SW480 (cell line): ENCODE results near the gene SLC6A1.
"Not testable (repeated sequence)": the region's sequence is repeated elsewhere in the genome, so short reads cannot be mapped to it uniquely, and the experiment has no call there.

ENCODE experiments used
- DNase-seq: peaks from one replicate; pipeline ENCODE4 v3.0.0-alpha.2; 2016; ENCODE audit warnings: low spot score

SLC6A1 gene

DNA sequence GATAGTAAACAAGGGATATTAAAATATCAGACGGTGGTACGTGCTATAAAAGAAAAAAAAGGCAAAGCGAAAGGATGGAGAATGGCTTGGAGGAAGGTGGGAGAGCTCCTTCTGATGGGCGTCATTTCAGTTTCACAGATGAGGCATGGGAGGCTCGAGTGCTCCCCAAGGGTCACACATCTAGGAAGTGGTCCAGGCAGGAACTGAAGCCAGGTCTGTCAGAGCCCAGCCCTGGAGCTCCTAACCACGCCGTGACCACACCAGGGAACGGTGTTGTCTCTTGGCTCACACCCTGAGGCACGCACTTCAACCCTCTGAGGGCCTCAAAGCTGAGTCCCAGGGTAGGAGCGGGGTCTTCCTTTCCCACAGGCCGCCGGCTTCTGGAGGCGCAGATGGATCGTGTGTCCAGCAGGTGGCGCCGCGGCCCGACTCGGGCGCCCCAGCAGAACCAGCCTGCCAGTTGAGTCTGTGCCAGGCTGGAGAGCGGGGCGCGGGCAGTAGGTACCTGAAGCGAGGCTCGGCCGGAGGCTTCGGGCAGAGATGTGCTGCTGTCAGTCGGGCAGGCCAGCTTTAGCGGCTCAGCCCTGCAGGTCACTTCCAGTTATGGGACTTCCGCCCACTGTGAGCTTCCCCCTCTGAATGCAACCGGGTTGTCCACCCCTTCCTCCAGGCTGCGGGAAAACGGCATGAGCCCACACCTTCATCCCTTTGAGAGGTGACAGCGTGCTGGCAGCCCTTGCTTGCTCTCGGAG lies 68.1 kb downstream of the SLC6A1 start:
- DNase-seq = peak; percentile 59

DNA sequence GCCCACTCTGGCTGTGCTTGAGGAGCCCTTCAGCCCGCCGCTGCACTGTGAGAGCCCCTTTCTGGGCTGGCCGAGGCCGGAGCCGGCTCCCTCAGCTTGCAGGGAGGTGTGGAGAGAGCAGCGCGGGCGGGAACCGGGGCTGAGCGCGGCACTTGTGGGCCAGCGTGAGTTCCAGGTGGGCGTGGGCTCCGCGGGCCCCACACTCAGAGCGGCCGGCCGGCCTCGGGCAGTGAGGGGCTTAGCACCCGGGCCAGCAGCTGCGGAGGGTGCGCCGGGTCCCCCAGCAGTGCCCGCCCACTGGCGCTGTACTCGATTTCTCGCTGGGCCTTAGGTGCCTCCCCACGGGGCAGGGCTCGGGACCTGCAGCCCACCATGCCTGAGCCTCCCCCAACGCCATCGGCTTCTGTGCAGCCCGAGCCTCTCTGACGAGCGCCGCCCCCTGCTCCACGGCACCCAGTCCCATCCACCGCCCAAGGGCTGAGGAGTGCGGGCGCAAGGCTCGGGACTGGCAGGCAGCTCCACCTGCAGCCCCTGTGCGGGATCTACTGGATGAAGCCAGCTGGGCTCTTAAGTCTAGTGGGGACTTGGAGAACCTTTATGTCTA lies 68.8 kb downstream of the SLC6A1 start:
- DNase-seq = not testable (repeated sequence)

DNA sequence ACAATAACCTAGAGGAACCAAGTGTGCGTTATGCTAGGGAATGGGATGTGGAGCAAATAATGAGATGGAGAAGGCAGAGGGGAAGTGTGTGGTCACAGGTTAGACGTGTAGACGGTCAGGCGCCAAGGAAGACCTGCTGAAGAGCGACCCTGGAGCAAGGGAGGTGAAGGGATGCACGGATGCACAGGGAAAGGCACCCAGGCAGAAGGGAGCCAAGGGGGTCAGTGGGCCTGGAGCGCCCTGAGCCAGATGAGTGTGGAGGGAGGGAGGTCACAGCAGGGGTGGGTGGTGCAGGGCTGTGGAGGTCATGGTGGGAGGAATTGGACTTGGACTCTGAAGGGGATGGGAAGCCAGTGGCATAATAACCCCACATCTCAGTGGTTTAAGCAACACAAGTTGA lies 70.2 kb downstream of the SLC6A1 start:
- no peak for DNase-seq

DNA sequence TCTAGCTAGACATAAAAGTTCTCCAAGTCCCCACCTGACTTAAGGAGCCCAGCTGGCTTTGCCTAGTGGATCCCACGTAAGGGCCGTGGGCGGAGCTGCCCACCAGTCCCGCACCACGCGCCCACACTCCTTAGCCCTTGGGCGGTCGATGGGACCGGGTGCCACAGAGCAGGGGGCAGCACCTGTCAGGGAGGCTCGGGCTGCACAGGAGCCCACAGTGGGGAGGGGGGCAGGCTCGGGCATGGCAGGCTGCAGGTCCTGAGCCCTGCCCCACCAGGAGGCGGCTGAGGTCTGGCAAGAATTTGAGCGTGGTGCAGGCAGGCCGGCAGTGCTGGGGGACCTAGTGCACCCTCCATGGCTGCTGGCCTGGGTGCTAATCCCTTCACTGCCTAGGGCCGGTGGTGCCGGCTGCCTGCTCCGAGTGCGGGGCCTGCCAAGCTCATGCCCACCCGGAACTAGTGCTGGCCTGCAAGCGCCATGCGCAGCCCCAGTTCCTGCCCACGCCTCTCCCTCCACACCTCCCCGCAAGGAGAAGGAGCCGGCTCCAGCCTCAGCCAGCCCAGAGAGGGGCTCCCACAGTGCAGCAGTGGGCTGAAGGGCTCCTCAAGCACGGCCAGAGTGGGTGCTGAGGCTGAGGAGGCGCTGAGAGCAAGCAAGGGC lies 78.7 kb downstream of the SLC6A1 start:
- DNase-seq = no peak

DNA sequence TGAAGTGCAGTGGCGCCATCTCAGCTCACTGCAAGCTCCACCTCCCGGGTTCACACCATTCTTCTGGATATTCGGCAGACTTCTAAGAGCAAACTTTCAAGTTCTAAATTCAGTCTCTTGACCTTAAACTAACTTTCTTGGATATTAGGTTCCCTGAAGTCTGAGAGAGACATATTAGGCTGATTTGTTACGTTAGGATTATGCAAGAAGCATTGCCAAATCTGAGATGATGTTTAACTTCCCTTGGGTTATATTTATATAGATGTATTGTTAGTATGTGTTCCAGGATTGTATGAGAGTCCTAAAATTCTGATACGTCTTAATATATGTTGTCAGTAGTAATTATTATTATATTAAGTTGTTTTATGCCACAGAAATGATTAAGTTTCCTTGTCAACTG lies 80.1 kb downstream of the SLC6A1 start:
- DNase-seq = no peak

DNA sequence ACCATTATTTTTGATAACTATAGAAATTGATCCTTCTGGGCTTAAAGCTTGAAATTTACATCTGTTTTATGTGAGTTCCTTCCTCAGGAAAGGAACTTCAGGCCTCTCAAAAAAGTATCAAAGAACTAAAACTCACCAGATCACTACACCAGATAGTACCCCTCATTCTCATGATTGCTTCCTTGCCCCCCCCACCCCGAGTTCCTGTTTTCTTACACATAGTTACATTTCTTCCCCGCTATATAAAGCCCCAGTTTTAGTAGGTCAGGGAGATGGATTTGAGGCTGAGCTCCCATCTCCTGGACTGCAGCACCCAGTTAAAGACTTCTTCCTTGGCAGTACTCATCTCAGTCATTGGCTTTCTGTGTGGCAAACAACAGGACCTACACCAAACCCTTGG lies 81.5 kb downstream of the SLC6A1 start:
- DNase-seq = no peak

DNA sequence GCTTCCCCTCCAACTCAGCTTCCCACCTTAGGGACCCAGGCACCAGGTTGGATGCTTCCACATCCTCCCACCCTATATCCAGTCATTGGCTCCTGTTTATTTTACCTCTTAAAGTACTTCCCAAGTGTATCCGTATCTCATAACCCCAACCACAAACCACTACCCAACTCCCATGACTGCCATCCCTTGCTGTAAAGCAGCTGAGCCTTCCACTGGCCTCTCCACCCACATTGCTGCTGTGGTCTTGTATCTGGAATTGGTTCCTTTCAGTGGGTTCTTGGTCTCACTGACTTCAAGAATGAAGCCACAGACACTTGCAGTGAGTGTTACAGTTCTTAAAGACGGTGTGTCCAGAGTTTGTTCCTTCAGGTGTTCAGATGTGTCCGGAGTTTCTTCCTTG lies 81.9 kb downstream of the SLC6A1 start:
- DNase-seq = no peak

DNA sequence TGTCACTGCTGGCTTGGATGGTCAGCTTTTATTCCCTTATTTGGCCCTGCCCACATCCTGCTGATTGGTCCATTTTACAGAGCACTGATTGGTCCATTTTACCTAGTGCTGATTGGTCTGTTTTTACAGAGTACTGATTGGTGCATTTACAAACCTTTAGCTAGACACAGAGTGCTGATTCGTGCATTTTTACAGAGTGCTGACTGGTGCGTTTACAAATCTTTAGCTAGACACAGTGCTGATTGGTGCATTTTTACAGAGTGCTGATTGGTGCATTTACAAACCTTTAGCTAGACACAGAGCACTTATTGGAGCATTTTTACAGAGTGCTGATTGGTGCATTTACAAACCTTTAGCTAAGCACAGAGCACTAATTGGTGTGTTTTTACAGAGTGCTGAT lies 82.6 kb downstream of the SLC6A1 start:
- not testable (repeated sequence) for DNase-seq

DNA sequence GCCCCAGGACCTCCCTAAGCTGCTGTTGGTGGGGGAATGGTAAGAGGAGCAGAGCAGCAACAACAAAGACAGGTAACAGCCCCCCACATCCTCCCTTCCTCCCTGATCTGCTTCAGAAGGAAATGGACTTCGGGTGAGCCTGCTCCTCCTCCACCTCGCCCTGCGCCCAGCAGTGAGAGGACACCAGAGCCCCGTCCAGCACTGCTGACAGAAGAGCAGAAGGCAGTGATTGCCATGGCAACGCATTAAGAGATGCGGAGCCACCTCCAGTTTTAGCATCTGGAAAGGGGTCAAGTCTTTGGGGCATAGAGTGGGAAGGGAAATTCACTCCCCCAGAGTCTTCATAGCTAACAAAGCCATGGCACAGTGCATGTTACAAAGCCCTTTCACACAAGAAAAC lies 84.2 kb downstream of the SLC6A1 start:
- no peak for DNase-seq

DNA sequence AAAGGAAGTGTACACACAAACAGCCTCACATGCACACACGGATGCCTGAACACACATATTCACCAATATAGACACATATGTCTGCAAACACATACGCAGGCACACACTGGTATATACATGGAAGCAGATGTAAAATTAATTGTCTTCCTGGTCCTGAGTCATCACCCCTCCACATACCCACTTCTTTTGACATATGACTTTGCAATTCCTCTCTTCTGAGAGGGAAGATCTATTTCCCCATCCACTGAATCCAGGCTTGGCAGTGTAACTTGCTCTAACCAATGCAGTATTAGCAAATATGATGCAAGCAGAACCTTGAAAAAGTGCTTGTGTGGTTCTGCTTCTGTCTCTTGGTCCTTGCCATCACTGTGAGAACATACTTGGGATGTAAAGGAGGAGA lies 84.9 kb downstream of the SLC6A1 start:
- DNase-seq = no peak

DNA sequence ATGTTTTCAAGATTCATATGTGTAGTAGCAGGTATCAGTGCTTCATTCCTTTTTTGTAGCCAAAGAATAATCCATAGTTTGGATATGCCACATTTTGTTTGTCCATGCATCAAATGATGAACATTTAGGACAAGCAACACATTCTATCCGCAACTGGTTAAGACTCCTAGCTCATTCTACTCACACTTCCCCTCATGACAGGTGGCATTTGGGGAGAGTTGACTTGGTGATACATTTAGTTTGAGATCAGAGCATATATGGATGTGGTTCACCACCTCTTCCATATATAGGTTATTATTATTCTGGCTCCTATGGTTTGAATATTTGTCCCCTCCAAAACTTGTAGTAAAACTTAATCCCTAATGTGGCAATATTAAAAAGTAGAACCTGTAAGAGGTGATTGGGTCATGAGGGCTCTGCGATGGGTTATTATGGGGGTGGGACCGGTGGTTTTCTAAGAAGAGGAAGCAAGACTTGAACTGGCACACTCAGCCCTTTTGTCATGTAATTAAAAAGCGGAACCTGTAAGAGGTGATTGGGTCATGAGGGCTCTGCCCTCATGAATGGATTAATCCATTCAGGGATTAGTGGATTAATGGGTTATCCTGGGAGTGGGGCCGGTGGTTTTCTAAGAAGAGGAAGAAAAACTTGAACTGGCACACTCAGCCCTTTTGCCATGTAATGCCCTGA lies 86.4 kb downstream of the SLC6A1 start:
- DNase-seq = no peak

DNA sequence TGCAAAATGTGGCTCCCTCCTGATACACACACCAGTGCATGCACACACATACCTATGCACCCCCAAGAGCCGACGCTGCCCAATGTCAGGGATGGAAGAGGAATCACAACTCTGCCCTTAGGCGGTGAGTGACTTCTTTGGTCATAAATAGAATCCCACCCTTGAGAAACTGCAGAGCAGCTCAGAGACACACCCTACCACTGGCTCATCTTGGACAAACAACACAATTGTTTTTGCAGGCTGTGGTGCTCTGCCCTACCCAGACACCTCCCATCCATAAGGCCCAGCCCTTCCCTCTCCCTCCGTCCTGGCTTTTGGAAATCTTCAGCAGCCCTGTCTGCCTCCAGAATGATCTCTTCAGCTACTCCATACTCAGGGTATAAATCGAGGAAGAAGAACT lies 87.9 kb downstream of the SLC6A1 start:
- DNase-seq = peak; percentile 73

DNA sequence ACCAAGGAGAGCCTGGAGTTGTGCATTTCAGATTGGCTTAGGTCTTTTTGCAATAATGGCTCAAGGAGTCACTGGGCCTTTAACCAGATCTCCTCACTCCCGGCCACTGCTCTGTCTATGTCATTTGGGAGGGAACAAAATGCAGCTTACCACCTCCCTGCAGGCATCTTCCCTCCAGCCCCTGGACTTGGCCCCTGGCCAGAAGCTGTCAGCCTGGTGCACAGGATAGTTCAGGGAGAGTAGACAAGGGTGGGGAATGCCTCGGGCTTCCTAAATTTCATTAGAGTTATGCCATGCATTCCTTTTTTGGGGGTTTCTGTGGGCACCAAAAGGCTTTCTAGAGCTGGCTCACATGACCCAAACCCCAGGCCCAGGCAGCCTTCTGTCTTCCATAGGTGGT lies 91.5 kb downstream of the SLC6A1 start:
- no peak for DNase-seq

DNA sequence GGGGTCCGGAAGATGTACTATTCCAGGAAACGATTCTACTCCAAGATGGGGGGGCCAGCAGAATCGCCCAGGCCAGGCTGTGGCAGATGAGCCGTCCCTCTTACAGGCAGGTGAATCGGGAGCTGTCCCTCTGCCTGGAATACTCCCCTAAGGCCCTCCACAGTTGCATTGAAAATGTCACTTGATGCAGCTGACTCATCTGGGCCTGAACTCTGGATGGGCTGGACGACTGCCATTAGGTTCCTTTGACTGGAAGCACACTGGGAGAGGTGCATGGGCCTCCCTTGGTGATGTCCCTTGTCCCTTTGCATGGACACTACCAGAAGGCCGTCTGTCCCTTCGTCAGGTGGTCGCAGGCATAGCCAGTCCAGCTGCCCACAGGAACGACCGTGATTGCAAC lies 92.1 kb downstream of the SLC6A1 start:
- no peak for DNase-seq

DNA sequence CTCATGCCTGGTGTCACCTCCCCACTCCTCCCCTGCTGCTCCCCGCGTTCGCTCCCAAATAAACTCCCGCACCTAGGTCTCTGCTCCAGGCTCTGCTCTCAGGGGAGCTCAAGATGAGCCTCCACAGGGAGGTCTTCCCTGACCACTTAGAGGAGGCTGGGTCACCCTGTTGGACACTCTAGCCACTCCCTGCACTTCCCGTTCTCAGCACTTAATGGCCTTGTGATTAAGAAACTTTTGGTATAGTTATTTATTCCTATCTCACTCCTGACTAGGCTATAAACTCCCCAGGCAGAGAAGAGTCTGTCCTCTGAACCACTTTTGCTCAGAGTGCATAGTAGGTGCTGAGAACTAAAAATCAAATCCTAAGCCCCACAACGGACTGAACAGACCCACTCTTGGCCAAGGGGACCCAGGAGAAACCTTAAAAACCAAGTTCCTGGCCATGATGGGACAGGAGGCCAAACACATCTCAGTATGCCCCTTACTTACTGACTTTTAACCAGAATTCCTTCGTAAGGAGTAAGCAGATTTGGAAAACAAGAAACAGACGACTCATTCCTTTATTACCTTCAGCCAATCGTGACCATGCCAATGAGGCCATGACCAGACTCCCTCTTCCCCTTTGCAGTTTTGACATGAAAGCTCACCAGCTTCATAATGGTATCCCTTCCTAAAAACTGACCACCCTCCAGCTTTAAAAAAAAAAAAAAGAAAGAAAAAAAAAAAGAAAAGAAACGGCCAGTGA lies 92.7 kb downstream of the SLC6A1 start:
- no peak for DNase-seq

DNA sequence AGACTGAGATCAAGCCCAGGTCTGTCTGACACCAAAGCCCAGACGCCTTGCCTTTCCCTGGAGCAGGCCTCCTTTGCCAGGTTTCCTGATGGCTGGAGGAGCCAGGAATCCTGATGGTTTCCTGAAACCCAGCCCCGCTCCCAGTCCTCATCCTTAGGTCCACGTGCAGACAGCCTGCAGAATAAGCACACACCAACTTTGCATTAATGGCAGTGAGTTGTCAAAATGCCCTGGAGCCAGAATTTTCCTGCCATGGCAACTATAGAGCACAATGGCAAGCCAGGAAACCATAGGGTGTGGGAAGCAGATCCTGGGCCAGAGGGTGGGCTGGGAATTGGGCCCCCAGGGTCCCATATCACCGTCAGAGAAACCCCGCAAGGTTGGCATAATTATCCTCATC lies 94.3 kb downstream of the SLC6A1 start:
- no peak for DNase-seq

DNA sequence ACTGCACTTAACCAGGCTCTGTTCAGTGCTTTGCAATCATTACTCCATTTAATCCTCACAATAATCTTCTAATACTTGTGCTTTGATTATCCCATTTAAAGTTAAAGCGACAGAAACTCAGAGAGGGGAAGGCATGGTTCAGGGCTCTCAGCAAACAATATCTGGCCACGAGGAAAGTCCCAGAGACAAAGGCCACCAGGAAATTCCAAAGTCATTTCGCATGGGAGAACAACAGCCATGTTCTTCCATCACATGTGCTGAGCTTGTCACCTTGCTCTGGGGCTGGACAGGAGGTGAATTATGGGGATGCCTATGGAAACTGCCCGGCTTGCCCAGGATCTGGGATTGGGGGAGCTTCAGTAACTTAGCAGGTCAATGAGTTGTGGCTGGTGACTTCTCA lies 95.5 kb downstream of the SLC6A1 start:
- DNase-seq = no peak

DNA sequence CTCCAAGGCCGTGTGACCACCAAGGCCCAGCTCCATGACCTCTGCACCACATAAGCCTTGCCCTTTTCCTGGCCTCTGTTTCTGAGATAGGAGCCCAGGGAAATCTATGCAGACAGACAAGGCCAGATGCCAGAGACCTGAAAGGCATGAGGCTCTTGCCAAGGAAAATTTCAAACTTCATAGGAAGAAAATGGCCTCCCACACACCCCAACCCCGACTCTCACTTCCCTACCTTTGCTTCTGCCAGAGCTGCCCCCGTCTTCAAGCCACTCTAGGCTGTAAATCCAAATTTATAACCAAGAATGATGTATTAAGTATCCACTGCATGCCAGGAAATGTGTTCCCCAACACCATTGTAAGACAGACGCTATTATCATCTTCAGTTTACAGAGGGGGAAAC lies 96.3 kb downstream of the SLC6A1 start:
- no peak for DNase-seq
